HUDEP-2 (cell line): ENCODE measurements around the gene EXOSC6.
"Not testable (repeated sequence)": the region's sequence is repeated elsewhere in the genome, so short reads cannot be mapped to it uniquely, and the experiment has no call there.

Experiments
- DNase-seq, 76 experiments: peaks; one replicate each; lab custom pipeline; 2025; ENCODE audit not compliant: unreplicated experiment in 76 of 76; lab: John Stamatoyannopoulos, UW

The EXOSC6 gene

DNA sequence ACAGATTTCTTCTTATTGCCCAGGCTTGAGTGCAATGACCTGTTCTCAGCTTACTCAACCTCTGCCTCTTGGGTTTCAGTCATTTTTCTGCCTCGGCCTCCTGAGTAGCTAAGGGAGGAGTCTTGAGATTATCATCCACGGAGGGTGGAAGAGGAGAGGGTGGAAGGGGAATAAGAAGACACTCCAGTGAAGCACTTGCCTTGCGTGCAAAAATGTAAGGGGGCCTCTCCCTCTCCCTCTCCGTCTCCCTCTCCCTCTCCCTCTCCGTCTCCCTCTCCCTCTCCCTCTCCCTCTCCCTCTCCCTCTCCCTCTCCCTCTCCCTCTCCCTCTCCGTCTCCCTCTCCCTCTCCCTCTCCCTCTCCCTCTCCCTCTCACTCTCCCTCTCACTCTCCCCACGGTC lies 48.2 kb downstream of the EXOSC6 start:
- not testable (repeated sequence) for DNase-seq

DNA sequence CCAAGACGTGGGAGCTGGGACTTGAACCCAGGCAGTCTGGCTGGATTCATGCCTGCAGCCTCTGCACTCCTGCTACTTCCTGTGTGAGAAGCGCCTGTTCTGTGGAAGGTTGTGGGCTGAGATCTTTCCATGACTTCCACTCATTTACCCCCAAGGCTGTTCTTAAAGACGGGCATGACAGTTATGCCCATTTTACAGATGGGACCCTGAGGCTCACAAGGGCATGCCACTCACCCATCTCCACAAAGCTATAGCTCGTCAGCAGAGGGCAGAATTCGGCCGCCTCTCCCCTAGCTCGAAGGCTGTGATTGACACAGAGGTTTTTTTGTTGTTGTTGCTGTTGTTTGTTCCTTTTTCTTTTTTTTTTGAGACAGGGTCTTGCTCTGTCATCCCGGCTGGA lies 51.7 kb downstream of the EXOSC6 start:
- DNase-seq = not testable (repeated sequence)

DNA sequence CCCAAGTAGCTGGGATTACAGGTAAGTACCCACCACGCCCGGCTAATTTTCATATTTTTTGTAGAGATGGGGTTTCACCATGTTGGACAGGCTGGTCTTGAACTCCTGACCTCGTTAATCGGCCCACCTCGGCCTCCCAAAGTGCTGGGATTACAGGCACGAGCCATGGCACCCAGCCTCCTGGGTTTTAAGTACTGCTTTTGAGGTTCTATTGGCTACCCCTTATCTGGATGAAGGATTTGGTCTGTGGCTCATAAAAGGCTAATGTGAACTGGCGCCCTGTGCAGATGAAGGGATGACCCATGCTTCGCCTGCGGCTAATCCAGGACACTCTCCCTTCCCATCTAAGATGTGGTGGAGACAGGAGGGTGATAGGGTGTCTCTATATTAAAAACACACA lies 52.6 kb downstream of the EXOSC6 start:
- DNase-seq = not testable (repeated sequence)

- DNase-seq = not testable (repeated sequence)
Measured at GRCh38 chr16:70198666-70199065, 53.1 kb downstream of the EXOSC6 start.

DNA sequence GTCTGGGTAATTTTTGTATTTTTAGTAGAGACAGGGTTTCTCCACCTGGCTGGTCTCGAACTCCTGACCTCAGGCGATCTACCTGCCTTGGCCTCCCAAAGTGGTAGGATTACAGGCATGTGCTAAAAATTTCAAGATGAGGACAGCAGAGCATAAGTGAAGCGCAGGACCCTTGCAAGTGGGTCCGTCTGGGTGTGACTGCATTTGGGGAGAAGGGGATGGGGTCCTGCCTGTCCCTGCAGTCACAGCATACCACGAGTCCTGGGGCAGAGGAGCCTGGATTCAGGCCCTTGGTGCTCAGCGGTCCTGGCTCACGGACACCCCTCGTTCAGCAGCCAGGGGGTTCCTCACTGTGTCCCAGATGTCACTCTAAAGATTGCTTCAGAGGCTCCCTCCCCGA lies 53.5 kb downstream of the EXOSC6 start:
- DNase-seq = not testable (repeated sequence)

DNA sequence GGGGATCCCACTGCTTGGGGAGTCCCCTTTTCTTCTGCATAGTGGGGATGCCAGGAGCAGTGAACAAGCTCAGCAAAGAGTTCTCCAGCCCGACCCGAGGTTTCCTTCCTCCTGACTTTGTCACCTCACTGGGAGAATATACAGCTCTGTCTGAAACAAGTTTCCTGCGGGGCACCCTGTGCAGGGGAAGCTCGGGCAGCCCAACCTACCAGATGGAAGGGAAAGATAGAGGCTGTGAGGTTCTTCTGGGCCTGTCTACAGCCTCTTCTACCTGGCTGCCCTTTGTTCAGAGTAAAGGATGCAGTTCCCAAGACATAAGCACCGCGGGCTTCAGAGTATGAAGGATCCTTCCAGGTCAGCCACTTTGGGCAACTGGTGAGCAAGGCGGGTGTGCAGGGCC lies 54.1 kb downstream of the EXOSC6 start:
- DNase-seq = not testable (repeated sequence)
